Breast epithelium (tissue), 4 donors: ENCODE measurements around the gene RPS14. TPM values are rescaled to one million over a fixed set of nuclear protein-coding genes. Genes with fewer than 3 reads are reported as not detected.

Source experiments
- DNase-seq, 2 donors: peaks; one replicate each; pipeline ENCODE4 v3.0.0-alpha.2; 2019; ENCODE audit warnings: low spot score in 2 of 2
- H3K27ac ChIP-seq, 2 donors: fragments of 200-600 bp; sonication (generic) in 1 of 2; one replicate each; pipeline ENCODE4 v1.5.1; 2016 to 2019; ENCODE audit warnings: mild to moderate bottlenecking in 1 of 2
- H3K27me3 ChIP-seq, 2 donors: fragments of 200-600 bp; sonication (generic) in 1 of 2; one replicate each; pipeline versions ENCODE4 v1.5.1 to v1.6.0; 2017 to 2019; ENCODE audit warnings: control low read depth in 1 of 2, mild to moderate bottlenecking in 1 of 2
- H3K36me3 ChIP-seq: fragments of 200-600 bp; one replicate; pipeline ENCODE4 v1.5.1; 2019
- H3K4me1 ChIP-seq, 2 donors: fragments of 200-600 bp; sonication (generic); one replicate each; pipeline ENCODE4 v1.5.1; 2016 to 2019; ENCODE audit warnings: control low read depth in 1 of 2
- H3K4me3 ChIP-seq, 3 donors: fragments of 200-600 bp; sonication (generic); 1 replicate in 2 of 3; 2 replicates in 1 of 3; pipeline ENCODE4 v1.5.1; 2016 to 2019; ENCODE audit warnings: mild to moderate bottlenecking in 3 of 3, moderate library complexity in 2 of 3
- H3K9me3 ChIP-seq, 2 donors: fragments of 200-600 bp; sonication (generic) in 1 of 2; one replicate each; pipeline ENCODE4 v1.5.1; 2016 to 2019; ENCODE audit warnings: control low read depth in 1 of 2
- POLR2A ChIP-seq: fragments of 450-650 bp; IDR thresholded peaks from one replicate; pipeline ENCODE4 v1.6.1; 2016; ENCODE audit warnings: antibody characterized with exemption, mild to moderate bottlenecking, moderate library complexity
- POLR2AphosphoS5 ChIP-seq, 3 donors: sonication (generic); formaldehyde crosslinking; IDR thresholded peaks; one replicate each; pipeline ENCODE4 v1.6.1; 2017; ENCODE audit warnings: antibody characterized with exemption in 3 of 3
- intact Hi-C: fragments of 100-400 bp; cut with DNase I; formaldehyde crosslinking; loops from one replicate; pipeline ENCODE4 v1.15.1; 2023; ENCODE audit warnings: low total_unique reads
- total RNA-seq, 3 donors: library from RNA; depleted of rRNA; stranded (reverse); fragments of >200 nt; gene quantifications; one replicate each; pipeline ENCODE4 v1.1.0, GENCODE V29; 2016
- TF ChIP-seq, protein P1 (sequence below), 3 donors: fragments of 450-650 bp; IDR thresholded peaks; one replicate each; pipeline ENCODE4 v1.5.1; 2016 to 2017; ENCODE audit warnings: antibody characterized with exemption in 3 of 3, mild to moderate bottlenecking in 3 of 3, moderate library complexity in 3 of 3

The RPS14 gene
- total RNA-seq, 3 donors from 2014 or later: 3,271 to 4,472 (median 4,011) TPM

- H3K27ac ChIP-seq: no peak overlapping the region
- intact Hi-C loops: no loop called here
- no peak for TF ChIP-seq POLR2A
- no peak for TF ChIP-seq POLR2AphosphoS5 (IDR thresholded peaks at IDR 0.05)
- TF ChIP-seq, protein P1, sequence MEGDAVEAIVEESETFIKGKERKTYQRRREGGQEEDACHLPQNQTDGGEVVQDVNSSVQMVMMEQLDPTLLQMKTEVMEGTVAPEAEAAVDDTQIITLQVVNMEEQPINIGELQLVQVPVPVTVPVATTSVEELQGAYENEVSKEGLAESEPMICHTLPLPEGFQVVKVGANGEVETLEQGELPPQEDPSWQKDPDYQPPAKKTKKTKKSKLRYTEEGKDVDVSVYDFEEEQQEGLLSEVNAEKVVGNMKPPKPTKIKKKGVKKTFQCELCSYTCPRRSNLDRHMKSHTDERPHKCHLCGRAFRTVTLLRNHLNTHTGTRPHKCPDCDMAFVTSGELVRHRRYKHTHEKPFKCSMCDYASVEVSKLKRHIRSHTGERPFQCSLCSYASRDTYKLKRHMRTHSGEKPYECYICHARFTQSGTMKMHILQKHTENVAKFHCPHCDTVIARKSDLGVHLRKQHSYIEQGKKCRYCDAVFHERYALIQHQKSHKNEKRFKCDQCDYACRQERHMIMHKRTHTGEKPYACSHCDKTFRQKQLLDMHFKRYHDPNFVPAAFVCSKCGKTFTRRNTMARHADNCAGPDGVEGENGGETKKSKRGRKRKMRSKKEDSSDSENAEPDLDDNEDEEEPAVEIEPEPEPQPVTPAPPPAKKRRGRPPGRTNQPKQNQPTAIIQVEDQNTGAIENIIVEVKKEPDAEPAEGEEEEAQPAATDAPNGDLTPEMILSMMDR (IDR thresholded peaks at IDR 0.05): no peak
- no peaks in the 10 kb centered on the region for H3K4me1 ChIP-seq
- no peak overlapping the region for H3K4me3 ChIP-seq
- no peaks in the 10 kb centered on the region for H3K9me3 ChIP-seq
- no peak for DNase-seq
- H3K36me3 ChIP-seq: peaks cover 24% of the 10 kb centered on the region
- H3K27me3 ChIP-seq: no peaks in the 10 kb centered on the region
Observed at GRCh38 chr5:150397782-150398721, 51.5 kb downstream of the RPS14 start.

- no peak overlapping the region for H3K4me3 ChIP-seq
- TF ChIP-seq POLR2A (no peak), POLR2AphosphoS5 (IDR thresholded peaks at IDR 0.05) (no peak)
- TF ChIP-seq, protein P1 (IDR thresholded peaks at IDR 0.05): no peak
- DNase-seq: no peak
- no peaks in the 10 kb centered on the region for H3K27me3 ChIP-seq
- H3K27ac ChIP-seq: no peak overlapping the region
- peaks cover 27% of the 10 kb centered on the region for H3K36me3 ChIP-seq
- H3K4me1 ChIP-seq: no peaks in the 10 kb centered on the region
- intact Hi-C loops: no loop called here
- no peaks in the 10 kb centered on the region for H3K9me3 ChIP-seq
Observed at GRCh38 chr5:150397146-150397781, 52.3 kb downstream of the RPS14 start.

- DNase-seq: no peak
- Histone ChIP-seq H3K4me3 (no peak overlapping the region), H3K4me1 (no peaks in the 10 kb centered on the region), H3K36me3 (peaks cover 27% of the 10 kb centered on the region), H3K27me3 (no peaks in the 10 kb centered on the region), H3K9me3 (no peaks in the 10 kb centered on the region), H3K27ac (no peak overlapping the region)
- intact Hi-C loops: no loop called here
- no peak for TF ChIP-seq POLR2AphosphoS5 (IDR thresholded peaks at IDR 0.05)
- TF ChIP-seq POLR2A: no peak
- TF ChIP-seq, protein P1 (IDR thresholded peaks at IDR 0.05): no peak
Observed at GRCh38 chr5:150396267-150396666, 53.3 kb downstream of the RPS14 start.

DNA sequence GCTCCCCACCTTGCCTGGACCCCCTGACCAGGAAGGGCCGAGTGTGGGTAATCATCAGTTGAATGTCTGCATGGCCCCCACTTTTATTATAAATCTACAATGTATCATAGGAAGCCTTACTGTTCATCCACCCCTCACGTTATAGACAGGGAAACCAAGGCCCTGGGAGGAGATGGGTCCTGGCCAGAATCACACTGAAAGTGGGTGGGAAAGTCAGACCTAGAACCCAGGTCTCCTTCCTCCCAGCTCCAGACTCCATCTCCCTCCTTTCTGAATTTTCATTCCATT is 53.9 kb downstream of the RPS14 start:
- Histone ChIP-seq H3K9me3 (no peaks in the 10 kb centered on the region), H3K36me3 (peaks cover 26% of the 10 kb centered on the region), H3K27me3 (no peaks in the 10 kb centered on the region), H3K4me3 (no peak overlapping the region), H3K27ac (no peak overlapping the region), H3K4me1 (no peaks in the 10 kb centered on the region)
- intact Hi-C loops: no loop called here
- no peak for DNase-seq
- TF ChIP-seq, protein P1 (IDR thresholded peaks at IDR 0.05): no peak
- TF ChIP-seq POLR2AphosphoS5 (IDR thresholded peaks at IDR 0.05) (no peak), POLR2A (no peak)
